Keratinocyte (primary cell): ENCODE results near the gene SMAD9.

Source experiments
- EZH2 ChIP-seq: IDR thresholded peaks from one replicate; pipeline ENCODE4 v1.6.1; 2012; ENCODE audit warnings: inconsistent platforms, mild to moderate bottlenecking, low read length, moderate library complexity
- TF ChIP-seq, protein P1 (sequence below), 3 experiments: IDR thresholded peaks in 1 of 3; conservative IDR thresholded peaks in 1 of 3; optimal IDR thresholded peaks in 1 of 3; 2 replicates in 2 of 3; 3 replicates in 1 of 3; pipeline versions ENCODE3 to v1.5.1; 2011; ENCODE audit warnings: low read length in 3 of 3, mild to moderate bottlenecking in 3 of 3, moderate library complexity in 2 of 3, control low read depth in 1 of 3, inconsistent platforms in 1 of 3; ENCODE audit not compliant: insufficient read depth in 2 of 3; ENCODE audit errors: extremely low read depth in 1 of 3

DNA sequence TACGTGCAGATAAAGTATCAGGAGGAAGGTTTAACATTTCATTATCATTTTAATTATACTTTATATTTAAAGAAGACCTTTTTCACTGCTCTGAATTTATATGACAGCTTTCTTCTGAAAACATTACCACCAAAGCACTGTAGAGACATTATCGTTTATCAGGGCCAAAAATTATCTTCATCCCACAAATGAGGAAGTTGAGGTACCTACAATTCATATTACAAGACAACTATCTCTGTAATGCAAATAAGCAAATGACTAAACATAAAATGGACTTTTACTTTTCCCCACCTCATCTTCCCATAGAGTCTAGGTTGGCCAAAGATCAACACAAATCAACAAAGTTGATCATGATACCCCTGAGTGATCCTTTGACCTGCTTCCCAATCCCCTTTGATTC is 30.9 kb upstream of the SMAD9 start:
- TF ChIP-seq EZH2: no peak
- TF ChIP-seq, protein P1, sequence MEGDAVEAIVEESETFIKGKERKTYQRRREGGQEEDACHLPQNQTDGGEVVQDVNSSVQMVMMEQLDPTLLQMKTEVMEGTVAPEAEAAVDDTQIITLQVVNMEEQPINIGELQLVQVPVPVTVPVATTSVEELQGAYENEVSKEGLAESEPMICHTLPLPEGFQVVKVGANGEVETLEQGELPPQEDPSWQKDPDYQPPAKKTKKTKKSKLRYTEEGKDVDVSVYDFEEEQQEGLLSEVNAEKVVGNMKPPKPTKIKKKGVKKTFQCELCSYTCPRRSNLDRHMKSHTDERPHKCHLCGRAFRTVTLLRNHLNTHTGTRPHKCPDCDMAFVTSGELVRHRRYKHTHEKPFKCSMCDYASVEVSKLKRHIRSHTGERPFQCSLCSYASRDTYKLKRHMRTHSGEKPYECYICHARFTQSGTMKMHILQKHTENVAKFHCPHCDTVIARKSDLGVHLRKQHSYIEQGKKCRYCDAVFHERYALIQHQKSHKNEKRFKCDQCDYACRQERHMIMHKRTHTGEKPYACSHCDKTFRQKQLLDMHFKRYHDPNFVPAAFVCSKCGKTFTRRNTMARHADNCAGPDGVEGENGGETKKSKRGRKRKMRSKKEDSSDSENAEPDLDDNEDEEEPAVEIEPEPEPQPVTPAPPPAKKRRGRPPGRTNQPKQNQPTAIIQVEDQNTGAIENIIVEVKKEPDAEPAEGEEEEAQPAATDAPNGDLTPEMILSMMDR (optimal IDR thresholded peaks at IDR 0.05 in 1 of 3, IDR thresholded peaks at IDR 0.05 in 1 of 3, conservative IDR thresholded peaks at IDR 0.05 in 1 of 3; ENCODE audit: extremely low read depth in 1 of 3, insufficient read depth in 2 of 3, low read length in 3 of 3): no peak
